Heart left ventricle (tissue), 13 donors: ENCODE measurements around the gene WDR86.

Experiments
- POLR2A ChIP-seq, 2 donors: fragments of 450-650 bp; IDR thresholded peaks; one replicate each; pipeline ENCODE4 v1.6.1; 2017; ENCODE audit warnings: antibody characterized with exemption in 2 of 2, mild to moderate bottlenecking in 2 of 2, moderate library complexity in 2 of 2
- TF ChIP-seq, protein P1 (sequence below), 12 donors: fragments of 200-600 bp; sonication (generic) in 4 of 12; IDR thresholded peaks; one replicate each; pipeline versions ENCODE4 v1.5.0 to v1.8.0; 2018 to 2022; ENCODE audit warnings: antibody characterized with exemption in 12 of 12, mild to moderate bottlenecking in 5 of 12
- donor health status: ischemic (EF 13 %, LVEDD 7.1; RV severe dilation, severe dysfunction).
- donor health status: DM: no; HTN: yes; CAD: no.
- donor health status: DM: no; HTN: no; CAD: no.
- donor health status: ischemic (EF 25% LVEDD 6.9; RV normal size, moderate dysfunction).
- donor health status: ischemic (EF 25% LVEDD 5.7; RV mildly dilated, moderate dysfunction).
- donor health status: ischemic (EF 35%, LVEDD 5.7; RV mildly dilated, moderate dysfunction).
- donor health status: nonischemic (EF 11% LVEDD 7.7; RV severe dilation, severe dysfunction).
- donor health status: DM: yes; HTN: yes; CAD: no.
- donor health status: PGD.
- donor health status: ischemic (EF 29% LVEDD 5.4; RV normal size, mild dysfunction).
- donor health status: nonischemic (EF 23%, LVEDD 6.1; RV moderate dilation, normal function).

DNA sequence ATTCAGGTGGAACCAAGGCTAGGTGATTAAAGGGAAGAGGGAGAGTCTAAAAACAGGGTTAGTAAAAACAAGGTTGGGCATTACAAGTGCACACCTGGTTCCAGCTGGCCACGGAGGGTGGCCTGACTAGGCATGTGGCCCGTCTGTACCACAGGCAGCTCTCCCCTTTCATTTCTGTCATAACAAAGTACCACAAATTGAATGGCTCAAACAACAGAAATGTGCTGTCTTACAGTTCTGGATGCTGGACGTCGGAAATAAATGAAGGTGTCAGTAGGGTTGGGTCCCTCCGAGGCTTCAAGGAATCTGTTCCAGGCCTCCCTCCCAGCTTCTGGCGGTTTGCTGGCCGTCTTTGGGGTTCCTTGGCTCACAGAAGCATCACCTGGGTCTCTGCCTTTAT, 13.4 kb upstream of the WDR86 start:
- TF ChIP-seq, protein P1, sequence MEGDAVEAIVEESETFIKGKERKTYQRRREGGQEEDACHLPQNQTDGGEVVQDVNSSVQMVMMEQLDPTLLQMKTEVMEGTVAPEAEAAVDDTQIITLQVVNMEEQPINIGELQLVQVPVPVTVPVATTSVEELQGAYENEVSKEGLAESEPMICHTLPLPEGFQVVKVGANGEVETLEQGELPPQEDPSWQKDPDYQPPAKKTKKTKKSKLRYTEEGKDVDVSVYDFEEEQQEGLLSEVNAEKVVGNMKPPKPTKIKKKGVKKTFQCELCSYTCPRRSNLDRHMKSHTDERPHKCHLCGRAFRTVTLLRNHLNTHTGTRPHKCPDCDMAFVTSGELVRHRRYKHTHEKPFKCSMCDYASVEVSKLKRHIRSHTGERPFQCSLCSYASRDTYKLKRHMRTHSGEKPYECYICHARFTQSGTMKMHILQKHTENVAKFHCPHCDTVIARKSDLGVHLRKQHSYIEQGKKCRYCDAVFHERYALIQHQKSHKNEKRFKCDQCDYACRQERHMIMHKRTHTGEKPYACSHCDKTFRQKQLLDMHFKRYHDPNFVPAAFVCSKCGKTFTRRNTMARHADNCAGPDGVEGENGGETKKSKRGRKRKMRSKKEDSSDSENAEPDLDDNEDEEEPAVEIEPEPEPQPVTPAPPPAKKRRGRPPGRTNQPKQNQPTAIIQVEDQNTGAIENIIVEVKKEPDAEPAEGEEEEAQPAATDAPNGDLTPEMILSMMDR (IDR thresholded peaks at IDR 0.05): no peak
- TF ChIP-seq POLR2A (IDR thresholded peaks at IDR 0.05): no peak
